GM19372 (cell line): Measurements from ENCODE around the gene RNPEPL1.

Experiments used
- ATAC-seq: cut with Tn5 transposase; IDR thresholded peaks from one replicate; pipeline ENCODE4 v1.9.1; 2021; ENCODE audit warnings: mild to moderate bottlenecking, low read depth, moderate library complexity; ENCODE audit not compliant: unreplicated experiment

RNPEPL1 gene

DNA sequence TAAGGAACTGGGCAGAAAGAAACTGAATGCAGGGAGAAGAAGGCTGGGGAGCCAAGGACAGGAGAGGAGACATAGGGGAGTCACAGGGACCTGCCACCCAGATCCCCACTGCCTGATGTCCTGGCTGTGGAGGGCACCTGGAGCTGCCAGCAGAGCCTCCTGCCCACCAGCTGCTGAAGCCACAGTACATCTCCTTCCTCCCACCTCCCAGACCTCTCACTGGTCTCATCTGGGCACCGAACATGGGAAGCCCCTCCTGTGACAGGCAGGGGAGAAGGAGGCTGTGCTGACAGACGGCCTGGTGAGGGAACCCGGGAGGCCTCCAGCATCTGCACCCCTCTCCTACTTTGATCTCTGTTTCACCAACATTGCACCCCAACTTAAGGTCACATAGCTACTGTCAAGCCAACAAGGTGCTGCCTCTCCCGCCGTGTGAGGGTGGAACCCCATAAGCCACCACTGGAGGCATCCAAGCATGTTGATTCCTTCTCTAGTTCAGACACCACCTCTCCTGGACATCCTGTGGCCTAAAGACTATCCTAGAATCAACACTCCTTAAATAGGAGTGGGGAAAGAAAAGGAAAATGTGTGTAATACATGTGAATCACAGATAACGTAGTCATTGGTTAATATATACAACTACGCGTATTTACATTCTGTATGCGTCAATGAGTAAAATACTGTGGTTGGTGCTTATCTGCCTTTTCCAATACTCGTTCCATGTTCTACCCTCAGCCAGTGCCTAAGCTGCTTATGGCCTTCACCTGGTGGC lies 3.5 kb upstream of the RNPEPL1 start:
- ATAC-seq: no peak

DNA sequence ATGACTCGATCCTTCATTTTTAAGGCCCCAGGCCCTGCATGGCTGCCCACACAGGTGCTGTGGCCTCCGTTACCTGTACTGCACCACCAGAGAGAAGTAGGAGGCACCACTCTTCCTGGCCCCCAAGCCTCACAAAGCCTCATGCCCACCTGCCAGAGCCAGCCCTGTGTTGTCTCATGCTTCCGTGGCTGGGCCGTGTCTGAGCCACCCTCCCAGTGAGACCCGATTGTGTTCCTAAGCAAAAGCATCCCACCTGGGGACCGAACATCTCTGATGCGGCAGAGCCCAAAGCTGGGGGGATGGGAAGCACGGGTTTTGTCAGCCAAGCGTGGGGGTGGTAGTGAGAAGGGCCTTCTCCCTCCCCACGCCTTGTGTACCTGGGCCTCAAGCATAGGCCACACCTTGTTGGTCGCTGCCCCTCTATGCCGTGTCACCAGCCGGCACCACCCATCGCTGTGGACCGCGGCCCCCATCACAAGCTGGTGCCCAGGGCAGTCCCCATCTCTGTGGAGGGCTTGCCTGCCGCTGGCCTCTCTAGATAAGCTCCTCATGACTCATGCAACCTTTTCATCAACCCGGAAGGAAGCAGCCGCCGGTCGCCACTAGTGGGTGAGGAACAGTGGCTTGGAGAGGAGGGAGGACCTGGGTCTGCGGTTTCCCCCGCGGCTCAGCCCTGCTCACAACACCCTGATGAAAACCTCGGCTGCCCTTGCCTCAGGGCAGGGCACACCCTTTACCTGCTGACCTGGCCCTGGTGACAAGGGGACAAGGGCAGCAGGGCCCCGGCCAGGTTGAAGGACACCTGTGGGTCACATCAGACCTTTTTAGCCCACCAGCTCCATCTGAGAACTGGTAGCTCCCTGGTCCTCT lies 2.7 kb upstream of the RNPEPL1 start:
- peak; percentile 18 for ATAC-seq

DNA sequence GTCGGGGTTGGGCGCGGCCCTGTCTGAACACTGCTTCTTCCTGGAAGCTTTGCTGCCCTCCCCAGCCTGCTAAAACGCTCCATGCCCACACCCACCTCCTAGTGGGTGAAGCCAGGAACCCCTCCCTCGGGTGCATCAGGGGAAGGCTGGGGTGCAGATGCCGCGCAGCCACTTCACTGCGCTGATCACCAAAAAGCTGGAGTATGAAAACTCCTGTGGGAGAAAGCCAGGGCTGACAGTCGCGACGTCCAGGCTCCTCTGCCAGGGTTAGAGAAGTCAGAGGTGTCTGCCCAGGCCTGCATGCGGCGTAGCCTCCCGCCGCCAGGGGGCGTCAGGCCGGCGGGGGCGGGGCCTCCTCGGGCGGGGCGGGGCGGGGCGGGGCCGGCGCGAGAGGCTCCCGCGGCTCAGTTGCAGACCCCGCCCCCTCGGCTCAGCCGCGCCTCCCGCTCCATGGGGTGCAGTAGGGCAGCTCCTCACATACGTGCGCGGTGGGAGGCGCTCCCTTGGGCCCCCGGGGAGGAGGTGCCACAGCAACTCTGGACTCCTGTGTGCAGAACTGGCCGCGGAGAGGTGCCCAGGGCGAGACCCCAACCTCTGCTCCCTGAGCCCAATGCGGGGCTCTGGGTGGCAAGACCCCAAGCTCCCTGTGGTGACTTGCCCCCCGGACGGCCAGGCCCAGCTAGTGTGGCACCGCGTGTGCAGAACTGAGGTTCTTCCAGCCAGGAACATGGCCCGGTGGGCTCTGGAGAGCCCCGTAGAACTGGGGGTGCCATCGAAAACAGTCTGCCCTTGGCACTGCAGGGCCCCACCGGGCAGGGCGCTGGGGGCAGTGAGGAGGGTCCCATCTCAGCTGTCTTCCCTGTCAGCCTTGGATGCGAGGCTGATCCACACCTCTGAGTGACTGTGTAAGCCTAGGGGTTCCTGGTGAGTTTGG lies 1.8 kb upstream of the RNPEPL1 start:
- peak; percentile 46 for ATAC-seq

DNA sequence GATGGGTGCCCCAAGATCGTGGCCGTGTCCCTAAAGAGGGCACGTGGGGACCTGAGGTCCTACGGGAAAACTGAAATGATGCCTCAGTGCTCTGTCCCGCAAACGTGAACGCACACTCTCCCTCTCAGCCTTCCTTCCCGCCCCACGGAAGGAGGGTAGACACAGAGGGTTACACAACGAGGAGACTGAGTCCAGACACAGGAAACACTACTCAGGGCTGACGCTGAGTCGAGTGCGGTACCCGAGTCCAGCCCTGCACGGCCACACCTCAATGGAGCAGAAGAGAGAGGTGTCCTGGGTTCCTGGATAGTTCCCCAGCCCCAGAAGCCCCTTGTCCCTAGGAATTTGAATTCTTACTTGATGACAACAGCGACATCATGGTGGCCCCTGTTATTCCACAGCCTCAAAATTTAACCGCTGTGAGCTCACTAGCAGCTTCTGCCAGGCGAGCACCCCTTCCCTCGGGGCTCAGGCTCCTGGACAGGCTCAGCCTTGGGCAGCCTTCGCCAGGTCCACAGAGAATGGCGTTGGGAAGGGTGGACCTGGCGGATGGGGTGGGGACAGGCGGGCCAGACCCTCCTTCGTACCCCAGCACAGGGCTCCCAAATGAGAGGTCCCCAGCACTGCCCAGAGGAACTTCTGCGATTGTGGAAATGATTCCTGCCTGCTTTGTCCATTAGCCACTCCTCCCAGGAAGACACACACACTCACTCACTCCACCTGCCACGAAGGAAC lies 980 bp upstream of the RNPEPL1 start:
- ATAC-seq: no peak

DNA sequence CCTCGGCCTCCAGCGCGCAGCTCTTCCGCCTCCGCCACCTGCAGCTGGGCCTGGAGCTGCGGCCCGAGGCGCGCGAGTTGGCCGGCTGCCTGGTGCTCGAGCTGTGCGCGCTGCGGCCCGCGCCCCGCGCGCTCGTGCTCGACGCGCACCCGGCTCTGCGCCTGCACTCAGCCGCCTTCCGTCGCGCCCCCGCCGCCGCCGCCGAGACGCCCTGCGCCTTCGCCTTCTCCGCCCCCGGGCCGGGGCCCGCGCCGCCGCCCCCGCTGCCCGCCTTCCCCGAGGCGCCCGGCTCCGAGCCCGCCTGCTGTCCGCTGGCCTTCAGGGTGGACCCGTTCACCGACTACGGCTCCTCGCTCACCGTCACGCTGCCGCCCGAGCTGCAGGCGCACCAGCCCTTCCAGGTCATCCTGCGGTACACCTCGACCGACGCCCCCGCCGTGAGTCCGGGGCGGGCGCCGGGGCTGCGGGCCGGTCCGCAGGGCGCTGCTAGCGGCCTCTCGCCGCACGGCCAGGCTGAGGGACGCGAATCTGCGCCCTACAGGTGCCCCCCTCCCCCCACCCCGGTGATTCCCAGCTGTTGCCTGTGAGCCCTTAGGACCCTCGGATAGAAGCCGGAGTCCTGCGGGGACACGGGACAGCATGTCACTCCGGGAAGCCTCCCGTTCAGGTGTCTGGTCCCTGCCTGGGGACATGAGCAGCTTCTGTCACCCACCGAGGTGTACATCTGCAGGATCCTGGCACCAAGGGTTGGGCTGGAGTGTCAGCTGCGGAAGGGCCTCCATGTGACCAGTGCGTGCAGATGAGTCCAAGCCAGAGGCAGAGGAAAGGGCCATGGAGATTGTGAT lies 616 bp downstream of the RNPEPL1 start:
- peak; percentile 19 for ATAC-seq

DNA sequence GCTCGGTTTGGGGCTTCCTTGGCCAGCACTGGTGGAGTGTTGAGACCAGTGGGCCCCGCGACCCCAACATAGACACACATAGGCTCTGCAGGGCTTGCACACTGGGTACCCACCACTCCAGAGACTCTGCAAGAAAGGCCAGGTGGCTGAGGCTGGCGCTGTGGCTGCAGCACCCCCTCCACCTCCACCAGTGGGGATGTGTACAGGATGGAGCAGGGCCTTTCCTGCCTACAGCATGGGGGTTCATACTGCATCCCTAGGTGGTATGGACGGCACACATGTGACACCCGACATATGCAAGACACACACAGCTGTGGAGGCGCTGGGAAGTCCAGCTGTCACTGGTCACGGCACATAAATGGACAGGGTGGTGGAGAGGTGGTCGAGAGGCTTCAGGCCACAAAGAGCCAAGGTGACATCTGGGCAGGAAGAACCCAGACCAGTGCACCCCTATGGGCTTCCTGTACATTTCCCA lies 1.3 kb downstream of the RNPEPL1 start:
- no peak for ATAC-seq

DNA sequence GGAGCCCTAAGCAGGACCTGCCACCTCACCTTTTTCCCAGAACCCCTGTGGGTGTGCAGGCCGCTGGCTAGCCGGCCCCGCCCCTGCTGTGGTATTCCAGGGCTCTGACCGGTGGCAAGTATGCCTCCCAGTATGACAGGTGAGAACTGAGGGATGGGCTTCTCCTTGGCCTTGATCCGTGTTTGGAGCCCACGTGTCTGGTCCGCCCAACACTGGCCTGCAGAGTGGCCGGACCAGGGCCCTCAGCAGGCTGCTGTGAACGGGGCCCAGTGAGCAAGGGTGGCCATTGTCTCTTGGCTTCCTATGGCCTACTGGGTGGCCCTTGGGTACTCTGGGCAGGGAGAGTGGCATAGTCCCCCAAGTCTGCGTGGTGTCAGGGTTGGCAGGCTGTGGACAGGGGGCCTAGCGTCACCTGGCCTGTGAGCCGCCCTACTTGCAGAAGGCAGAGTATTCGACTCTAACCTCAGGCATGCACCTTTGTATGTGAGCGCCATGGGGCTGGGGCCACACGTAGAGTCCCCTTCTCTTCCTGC lies 1.8 kb downstream of the RNPEPL1 start:
- ATAC-seq: no peak

DNA sequence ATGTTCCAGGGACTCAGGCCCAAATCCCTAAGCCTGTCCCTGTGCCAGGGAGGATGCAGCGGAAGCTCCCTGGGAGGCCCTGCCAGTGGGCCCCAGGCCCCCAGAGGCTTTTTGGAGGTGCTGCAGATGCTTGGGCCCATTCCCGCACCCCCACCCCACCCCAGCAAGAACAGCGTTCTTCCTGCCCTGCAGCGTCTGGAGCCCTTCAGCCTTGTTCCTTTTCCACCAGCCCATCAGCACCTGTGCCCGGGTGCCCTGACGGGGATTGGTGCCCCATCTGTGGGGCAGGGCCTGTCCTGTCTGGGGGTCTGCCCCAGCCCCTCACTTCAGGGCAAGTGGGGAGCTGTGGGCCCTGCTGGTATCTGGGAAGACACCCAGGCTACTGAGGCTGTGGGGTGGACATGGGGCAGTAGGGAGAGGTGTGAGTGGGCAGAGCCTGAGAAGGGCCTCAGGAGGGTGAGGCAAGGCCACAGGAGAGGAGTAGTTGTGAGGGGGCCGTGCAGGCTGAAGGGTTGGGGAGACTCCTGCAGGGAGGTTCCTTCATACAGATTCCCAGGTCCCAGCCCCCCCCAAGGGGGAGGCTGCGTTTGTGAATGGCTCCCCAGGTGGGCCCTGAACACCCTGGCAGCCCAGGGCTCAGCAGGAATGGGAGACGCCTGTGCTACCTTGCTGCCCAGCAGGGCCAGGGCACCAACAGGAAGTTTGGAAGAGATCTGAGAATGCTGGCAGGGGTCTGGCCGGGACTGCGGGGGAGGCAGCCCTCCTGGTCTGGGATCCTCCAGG lies 2.4 kb downstream of the RNPEPL1 start:
- ATAC-seq: no peak

DNA sequence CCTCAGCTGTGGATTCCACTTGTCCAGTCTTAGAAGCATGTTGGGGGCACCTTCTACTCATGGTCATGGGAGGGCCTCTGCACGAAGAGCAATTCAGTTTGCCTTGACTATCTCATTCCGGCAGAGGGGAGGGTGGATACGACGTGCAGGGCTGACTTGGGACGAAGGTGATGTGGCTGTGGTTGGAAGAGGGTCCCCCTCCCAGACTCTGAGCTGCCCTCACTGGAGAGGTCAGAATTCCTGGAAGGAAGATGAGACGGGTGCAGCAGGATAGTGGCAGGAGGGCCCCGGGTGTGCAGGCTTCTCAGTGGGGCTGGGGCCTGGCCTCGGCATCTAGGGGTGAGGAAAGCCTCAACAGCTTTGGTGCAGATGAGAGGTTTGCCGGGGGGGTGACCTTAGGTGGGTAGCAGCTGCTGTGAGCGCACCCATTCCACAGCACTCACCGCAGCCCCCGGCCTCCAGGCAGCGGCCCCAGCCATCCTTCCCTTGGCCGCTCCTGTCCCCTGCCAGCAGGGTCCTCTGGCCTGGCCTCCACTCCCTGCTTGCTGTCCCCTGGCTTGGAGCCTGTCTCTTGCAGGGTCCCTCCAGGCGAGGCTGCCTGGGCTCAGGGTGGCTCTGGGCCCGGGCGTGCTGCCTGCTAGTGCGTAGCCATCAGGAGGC lies 3.2 kb downstream of the RNPEPL1 start:
- no peak for ATAC-seq

DNA sequence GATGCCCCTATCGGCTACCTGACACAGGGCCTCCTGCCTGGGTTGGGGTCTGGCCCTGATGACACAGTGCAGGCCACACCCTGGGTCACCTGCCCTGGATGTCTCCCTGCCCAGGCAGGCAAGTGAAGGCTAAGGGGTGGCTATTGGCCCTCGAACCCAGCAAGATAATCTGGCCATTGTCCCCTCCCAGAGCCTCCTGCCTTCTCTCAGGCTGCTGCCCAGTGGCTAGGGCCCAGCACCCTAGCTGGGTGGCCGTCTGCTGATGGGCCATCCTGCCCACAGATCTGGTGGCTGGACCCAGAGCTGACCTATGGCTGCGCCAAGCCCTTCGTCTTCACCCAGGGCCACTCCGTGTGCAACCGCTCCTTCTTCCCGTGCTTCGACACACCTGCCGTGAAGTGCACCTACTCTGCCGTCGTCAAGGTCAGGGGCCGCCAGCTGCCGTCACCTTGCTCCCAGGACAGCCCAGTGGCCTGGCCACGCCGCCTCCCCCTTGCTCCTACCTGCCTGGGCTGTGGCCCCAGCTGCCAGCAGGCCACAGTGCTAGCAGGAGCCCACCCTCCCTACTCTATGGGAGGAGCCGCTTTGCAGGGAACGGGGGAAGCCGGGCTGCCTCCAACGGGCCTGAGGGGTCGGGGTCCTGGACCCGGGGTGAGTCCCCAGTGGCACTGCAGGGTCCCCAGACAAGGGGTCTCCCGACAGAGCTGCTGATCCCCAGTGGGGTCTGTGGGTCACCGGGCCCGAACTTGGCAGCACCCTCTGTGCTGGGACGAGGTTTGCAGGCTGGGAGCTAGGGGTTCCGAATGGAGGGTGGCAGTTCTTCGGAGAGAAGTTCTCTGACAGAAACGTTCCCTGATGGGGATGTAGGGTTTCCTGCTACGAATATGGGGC lies 4.1 kb downstream of the RNPEPL1 start:
- no peak for ATAC-seq

DNA sequence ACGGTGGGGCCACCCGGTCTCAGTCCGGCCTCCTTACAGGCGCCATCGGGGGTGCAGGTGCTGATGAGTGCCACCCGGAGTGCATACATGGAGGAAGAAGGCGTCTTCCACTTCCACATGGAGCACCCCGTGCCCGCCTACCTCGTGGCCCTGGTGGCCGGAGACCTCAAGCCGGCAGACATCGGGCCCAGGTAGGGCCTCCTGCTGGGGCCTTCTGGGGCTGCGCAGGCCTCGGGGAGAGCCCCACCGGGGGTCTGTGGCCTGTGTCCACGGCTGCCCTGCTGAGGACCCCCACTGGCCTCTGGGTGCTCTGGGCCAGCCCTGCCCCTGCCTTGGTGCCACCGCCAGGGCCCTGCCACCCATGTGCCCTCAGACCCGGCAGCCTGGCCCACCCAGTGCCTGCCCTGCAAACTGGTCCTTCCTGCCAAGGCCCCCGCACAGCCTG lies 4.8 kb downstream of the RNPEPL1 start:
- no peak for ATAC-seq

DNA sequence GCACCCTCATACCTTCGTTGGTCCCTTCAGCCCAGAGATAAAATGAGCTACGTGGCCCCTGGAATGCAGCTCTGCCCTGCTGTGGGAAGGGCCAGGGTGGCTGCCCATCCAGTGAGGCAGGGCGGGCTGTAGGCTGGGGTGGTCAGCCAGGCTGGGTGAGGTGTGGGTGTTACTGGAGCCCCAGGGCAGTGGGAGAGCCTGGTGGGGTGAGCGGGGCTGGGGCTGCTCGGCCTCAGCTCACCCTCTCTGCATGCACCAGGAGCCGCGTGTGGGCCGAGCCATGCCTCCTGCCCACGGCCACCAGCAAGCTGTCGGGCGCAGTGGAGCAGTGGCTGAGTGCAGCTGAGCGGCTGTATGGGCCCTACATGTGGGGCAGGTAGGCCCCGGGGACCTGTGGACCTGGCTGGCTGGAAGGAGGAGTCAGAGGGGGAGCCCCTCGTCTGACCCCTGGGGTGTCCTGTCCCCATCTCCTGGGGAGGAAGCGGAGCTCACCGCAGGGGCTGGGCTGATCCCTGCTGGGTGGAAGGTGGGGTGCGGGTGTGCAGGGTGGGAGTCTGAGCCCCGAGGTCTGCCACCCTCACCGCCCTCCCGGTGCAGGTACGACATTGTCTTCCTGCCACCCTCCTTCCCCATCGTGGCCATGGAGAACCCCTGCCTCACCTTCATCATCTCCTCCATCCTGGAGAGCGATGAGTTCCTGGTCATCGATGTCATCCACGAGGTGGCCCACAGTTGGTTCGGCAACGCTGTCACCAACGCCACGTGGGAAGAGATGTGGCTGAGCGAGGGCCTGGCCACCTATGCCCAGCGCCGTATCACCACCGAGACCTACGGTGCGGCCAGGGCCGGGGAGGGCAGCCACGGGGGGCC lies 5.5 kb downstream of the RNPEPL1 start:
- ATAC-seq: no peak

DNA sequence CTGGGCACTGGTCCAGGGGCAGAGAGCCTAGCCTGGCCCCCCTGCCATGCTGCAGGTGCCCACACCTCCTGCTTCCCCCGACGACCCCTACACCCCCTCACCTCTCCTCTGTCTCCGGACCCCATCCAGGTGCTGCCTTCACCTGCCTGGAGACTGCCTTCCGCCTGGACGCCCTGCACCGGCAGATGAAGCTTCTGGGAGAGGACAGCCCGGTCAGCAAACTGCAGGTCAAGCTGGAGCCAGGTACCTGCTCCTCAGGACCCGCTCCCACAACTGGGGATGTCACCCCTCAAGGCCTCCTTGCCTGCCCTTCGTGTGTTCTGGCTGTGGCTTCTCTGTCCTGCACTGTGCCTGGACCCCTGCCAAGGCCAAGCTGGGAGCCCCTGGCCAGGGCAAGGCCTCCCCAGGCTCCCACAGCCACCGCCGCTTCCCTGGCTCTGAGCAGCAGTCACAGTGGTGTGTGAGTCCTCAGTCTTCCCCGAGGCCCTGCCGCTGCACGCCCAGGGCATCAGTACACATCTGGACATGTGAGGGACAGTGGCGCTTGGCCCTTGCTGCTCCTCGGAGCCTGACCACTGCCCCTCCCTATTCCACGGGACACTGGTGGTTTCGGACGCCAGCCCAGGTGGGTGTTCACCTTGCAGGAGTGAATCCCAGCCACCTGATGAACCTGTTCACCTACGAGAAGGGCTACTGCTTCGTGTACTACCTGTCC lies 6.3 kb downstream of the RNPEPL1 start:
- no peak for ATAC-seq

DNA sequence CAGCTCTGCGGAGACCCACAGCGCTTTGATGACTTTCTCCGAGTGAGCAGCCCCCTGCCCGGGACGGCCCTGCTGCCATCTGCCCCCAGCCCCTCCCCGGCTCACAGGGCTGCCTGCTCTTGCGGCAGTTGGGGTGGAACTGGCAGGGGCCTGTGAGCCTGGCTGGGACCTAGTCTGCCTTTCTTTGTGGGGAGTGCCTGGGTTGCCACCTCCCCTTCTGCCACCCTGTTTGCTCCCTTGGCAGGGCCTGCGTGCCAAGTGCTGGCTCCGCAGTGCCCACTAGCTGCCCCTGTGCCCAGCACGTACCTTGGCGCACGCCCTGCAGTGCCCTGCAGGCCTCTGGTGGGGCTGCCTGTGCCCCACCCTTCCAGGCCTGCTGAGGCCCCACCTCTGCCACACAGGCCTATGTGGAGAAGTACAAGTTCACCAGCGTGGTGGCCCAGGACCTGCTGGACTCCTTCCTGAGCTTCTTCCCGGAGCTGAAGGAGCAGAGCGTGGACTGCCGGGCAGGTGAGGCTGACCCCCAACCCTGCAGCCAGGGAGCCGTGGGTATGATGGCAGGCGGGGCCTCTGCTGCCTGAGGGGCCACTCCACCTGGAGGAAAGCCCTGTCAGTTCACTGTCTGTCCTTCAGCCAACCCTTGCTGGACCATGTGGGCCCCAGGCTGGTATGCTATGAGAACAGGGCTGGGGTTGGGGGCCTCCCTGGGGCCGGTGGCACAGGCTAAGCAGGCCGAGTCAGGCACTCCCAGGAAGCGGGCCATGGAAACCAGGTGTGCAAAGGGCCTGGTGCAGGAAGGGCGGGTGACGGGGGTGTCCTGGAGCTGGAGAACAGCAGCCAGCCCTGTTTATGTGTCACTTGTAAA lies 7.0 kb downstream of the RNPEPL1 start:
- no peak for ATAC-seq
